Left lung (tissue), 10 donors: ENCODE results near the gene OXNAD1. TPM values are rescaled to one million over a fixed set of nuclear protein-coding genes. Genes with fewer than 3 reads are reported as not detected.

Experiments used
- ATAC-seq: fragments of 200-7000 bp; cut with Tn5 transposase; one replicate; pipeline ENCODE4 v1.9.1; 2020; ENCODE audit warnings: moderate library complexity
- DNase-seq, 4 donors: peaks; one replicate each; pipeline ENCODE4 v3.0.0-alpha.2; 2013 to 2020
- H3K27ac ChIP-seq, 2 donors: fragments of 200-600 bp; sonication (generic) in 1 of 2; one replicate each; pipeline versions ENCODE4 v1.5.0 to v1.8.0; 2020 to 2021
- H3K27me3 ChIP-seq, 2 donors: fragments of 200-600 bp; sonication (generic) in 1 of 2; one replicate each; pipeline versions ENCODE4 v1.5.0 to v1.8.0; 2020 to 2021
- H3K36me3 ChIP-seq, 2 donors: fragments of 200-600 bp; sonication (generic) in 1 of 2; one replicate each; pipeline versions ENCODE4 v1.5.0 to v1.8.0; 2020 to 2021
- H3K4me1 ChIP-seq, 2 donors: fragments of 200-600 bp; one replicate each; pipeline ENCODE4 v1.8.0; 2021
- H3K4me3 ChIP-seq, 2 donors: fragments of 200-600 bp; sonication (generic) in 1 of 2; one replicate each; pipeline versions ENCODE4 v1.5.0 to v1.8.0; 2020 to 2021; ENCODE audit warnings: mild to moderate bottlenecking in 1 of 2
- H3K9me3 ChIP-seq, 2 donors: fragments of 200-600 bp; sonication (generic) in 1 of 2; one replicate each; pipeline versions ENCODE4 v1.5.0 to v1.8.0; 2020 to 2021
- intact Hi-C, 2 donors: fragments of 100-400 bp; cut with DNase I; formaldehyde crosslinking; loops; one replicate each; pipeline versions ENCODE4 v1.11.2 to v1.14.2; 2022
- polyA plus RNA-seq, 6 donors: library from polyadenylated mRNA; unstranded; fragments of 120-200 nt; gene quantifications; one replicate each; pipeline ENCODE4 v1.2.1, GENCODE V29; 2013; ENCODE audit not compliant: insufficient read length in 6 of 6
- total RNA-seq, 2 donors: library from RNA; stranded (reverse); fragmentation: NEBNext Ultra II Directional; extraction: Animal tissue kit (Norgen Biotek cat#: 25700); gene quantifications; one replicate each; pipeline ENCODE4 v1.2.1, GENCODE V29; 2021
- TF ChIP-seq, protein P1 (sequence below), 2 donors: fragments of 200-600 bp; sonication (generic) in 1 of 2; IDR thresholded peaks; one replicate each; pipeline versions ENCODE4 v1.5.0 to v1.8.0; 2021; ENCODE audit warnings: antibody characterized with exemption in 2 of 2
- donor health status: DM: no; HTN: yes; CAD: no.
- donor health status: DM: no; HTN: no; CAD: no.

OXNAD1 gene
- total and polyA plus RNA-seq, 8 donors: 8.4 to 14.3 (median 11.9) TPM

DNA sequence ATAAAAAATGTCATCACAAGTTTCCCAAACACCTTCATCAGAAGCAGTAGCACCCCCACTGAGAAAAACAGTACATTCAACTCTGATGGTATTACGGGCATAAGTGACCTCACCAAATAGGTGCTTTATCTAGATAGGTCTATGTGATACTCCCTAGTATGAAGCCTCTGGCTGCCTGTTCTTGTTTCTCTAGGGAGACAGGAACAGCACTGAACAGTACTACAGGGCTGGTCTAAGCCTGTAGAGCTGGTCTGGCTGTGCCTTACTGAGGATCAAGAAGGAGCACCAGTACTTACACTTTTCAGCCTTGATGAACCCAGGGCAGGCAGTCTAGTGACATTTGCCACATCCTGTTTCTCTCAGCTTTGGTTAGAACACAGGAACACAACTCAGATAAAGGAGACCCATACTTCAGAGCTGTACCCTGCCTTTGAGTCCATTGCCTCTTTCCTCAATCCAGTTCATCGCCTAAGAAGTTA is 35.9 kb downstream of the OXNAD1 start:
- intact Hi-C loops: no loop called here
- no peak for DNase-seq
- no peak overlapping the region for H3K4me3 ChIP-seq
- peaks cover 0 to 29% of the 10 kb centered on the region in 2 donors for H3K36me3 ChIP-seq
- peak; percentile 77 for ATAC-seq
- peak overlapping the region; percentile 5 to 72 for H3K27ac ChIP-seq
- H3K4me1 ChIP-seq: peaks cover 0 to 7% of the 10 kb centered on the region in 2 donors
- H3K27me3 ChIP-seq: no peaks in the 10 kb centered on the region
- H3K9me3 ChIP-seq: no peaks in the 10 kb centered on the region
- TF ChIP-seq, protein P1, sequence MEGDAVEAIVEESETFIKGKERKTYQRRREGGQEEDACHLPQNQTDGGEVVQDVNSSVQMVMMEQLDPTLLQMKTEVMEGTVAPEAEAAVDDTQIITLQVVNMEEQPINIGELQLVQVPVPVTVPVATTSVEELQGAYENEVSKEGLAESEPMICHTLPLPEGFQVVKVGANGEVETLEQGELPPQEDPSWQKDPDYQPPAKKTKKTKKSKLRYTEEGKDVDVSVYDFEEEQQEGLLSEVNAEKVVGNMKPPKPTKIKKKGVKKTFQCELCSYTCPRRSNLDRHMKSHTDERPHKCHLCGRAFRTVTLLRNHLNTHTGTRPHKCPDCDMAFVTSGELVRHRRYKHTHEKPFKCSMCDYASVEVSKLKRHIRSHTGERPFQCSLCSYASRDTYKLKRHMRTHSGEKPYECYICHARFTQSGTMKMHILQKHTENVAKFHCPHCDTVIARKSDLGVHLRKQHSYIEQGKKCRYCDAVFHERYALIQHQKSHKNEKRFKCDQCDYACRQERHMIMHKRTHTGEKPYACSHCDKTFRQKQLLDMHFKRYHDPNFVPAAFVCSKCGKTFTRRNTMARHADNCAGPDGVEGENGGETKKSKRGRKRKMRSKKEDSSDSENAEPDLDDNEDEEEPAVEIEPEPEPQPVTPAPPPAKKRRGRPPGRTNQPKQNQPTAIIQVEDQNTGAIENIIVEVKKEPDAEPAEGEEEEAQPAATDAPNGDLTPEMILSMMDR (IDR thresholded peaks at IDR 0.05): no peak

DNA sequence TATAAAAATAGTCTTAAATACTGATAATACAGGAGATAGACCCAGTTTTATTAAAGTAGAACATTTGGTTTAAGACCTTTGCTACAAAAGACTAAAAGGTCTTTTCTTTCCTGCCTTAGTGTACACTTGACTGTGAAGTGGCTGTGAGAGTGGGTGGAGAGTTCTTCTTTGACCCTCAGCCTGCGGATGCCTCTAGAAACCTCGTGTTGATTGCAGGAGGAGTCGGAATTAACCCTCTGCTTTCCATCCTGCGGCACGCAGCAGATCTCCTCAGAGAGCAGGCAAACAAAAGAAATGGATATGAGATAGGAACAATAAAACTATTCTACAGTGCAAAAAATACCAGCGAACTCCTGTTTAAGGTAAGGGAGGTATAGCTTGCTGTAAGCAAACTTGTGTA is 36.5 kb downstream of the OXNAD1 start:
- H3K27ac ChIP-seq: peak overlapping the region; percentile 5 to 72
- no peaks in the 10 kb centered on the region for H3K9me3 ChIP-seq
- no peak overlapping the region for H3K4me3 ChIP-seq
- peaks cover 0 to 7% of the 10 kb centered on the region in 2 donors for H3K4me1 ChIP-seq
- DNase-seq (peak in 2 of 4 donors; percentile 46 to 67), ATAC-seq (peak; percentile 90)
- intact Hi-C loops: no loop called here
- H3K36me3 ChIP-seq: peaks cover 0 to 31% of the 10 kb centered on the region in 2 donors
- H3K27me3 ChIP-seq: no peaks in the 10 kb centered on the region
- TF ChIP-seq, protein P1 (IDR thresholded peaks at IDR 0.05): no peak

DNA sequence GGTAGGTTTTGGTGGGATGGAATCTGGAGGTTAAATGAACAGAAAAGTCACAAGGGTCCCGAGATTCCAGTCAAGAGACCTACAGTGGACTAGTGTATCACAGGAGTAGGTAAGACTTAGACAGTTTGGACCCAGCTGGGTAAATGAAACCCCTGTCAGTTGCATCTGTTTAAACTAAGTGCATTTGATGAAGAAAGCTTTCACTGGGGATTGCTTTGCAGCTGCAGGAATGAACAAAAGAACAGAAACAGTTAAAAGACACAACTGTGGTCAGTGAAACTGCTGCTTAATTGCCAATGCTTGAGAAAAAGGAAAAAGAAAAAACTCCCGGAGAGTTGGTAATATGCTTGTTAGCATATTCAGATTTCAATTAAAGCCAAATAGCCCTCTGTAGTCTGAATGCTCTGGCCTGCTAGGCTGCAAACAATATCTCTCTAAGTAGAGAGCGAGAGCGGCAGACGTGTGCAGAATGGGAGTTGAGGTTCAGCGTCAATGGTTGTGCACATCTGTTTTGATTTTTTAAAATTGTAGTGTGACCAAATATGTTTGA is 37.1 kb downstream of the OXNAD1 start:
- peak overlapping the region; percentile 5 to 72 for H3K27ac ChIP-seq
- H3K36me3 ChIP-seq: peaks cover 0 to 30% of the 10 kb centered on the region in 2 donors
- H3K4me1 ChIP-seq: peaks cover 0 to 7% of the 10 kb centered on the region in 2 donors
- TF ChIP-seq, protein P1 (IDR thresholded peaks at IDR 0.05): no peak
- ATAC-seq (peak; percentile 5), DNase-seq (no peak)
- H3K27me3 ChIP-seq: no peaks in the 10 kb centered on the region
- intact Hi-C loops: no loop called here
- H3K4me3 ChIP-seq: no peak overlapping the region
- H3K9me3 ChIP-seq: no peaks in the 10 kb centered on the region

DNA sequence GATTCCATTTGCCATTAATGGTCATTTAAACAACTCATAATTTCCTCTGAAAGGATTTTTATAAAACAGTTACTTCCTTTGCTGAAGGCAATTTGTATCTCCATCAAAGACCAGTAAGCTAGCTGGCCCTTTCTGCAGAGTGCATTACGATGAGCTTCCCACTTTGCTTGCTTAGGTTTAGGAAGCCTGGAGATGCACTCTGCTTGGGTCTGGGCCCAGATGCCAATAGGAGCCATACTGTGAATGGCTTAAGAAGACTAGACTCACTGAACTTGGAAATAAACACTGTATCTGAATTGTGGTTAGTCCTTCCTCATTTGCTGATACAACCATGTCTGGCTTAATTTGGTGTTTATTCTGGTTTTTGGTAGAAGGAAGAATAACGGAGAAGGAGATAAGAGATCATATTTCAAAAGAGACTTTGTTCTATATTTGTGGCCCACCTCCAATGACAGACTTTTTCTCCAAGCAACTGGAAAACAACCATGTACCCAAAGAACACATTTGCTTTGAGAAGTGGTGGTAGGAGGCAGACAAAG is 38.1 kb downstream of the OXNAD1 start:
- DNase-seq: no peak
- no peak for ATAC-seq
- no peak overlapping the region for H3K4me3 ChIP-seq
- TF ChIP-seq, protein P1 (IDR thresholded peaks at IDR 0.05): no peak
- no peak overlapping the region for H3K27ac ChIP-seq
- intact Hi-C loops: no loop called here
- H3K9me3 ChIP-seq: no peaks in the 10 kb centered on the region
- H3K36me3 ChIP-seq: peaks cover 0 to 23% of the 10 kb centered on the region in 2 donors
- H3K27me3 ChIP-seq: no peaks in the 10 kb centered on the region
- peaks cover 0 to 7% of the 10 kb centered on the region in 2 donors for H3K4me1 ChIP-seq

DNA sequence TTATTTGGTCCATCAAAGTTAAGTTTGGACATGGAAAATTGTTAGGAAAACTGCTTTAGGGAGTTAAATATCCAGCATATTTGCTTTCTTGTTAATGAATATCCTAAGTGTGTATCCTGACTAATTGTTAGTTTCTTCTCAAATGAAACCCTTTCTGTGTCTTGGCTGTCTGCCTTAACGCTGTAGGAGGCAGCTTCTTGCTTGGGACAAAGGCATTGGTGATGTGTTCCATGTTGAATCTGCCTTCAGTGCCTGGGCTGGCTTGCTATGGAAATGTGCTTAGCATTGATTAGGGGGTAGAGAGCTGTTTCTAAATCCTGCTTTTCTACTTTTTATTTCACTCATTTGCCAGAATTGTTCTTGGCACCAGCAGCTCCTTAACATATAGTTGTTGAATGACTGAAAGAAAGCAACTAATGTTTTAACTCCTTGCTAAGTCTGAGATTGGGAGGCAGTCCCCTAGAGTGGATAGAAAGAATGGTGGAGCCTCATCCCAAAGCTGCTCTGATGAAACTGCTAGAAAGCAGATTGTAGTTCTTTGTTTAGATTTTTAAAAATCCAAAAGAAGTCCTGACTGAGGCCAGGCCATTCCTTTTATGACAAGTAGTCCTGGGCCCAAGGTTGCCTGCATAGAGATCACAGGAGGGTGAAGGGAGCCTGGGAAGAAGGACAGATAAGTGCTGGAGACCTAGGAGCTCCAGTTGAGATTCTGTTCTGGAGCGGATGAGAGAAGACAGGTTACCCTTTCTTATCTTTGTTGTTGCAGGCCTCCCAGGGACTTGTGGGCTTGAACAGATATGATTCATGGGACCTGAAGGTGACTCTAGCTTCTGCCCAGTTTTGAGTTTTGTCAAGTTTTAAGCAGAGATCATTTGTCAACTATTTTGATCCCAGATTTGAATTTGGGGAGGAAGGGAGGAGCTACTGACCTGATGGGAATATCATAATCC is 39.3 kb downstream of the OXNAD1 start:
- TF ChIP-seq, protein P1 (IDR thresholded peaks at IDR 0.05): no peak
- H3K4me1 ChIP-seq: peaks cover 0 to 7% of the 10 kb centered on the region in 2 donors
- no peaks in the 10 kb centered on the region for H3K27me3 ChIP-seq
- no peak overlapping the region for H3K4me3 ChIP-seq
- intact Hi-C loops: no loop called here
- peak overlapping the region in 1 of 2 donors; percentile 8 for H3K27ac ChIP-seq
- ATAC-seq: no peak
- H3K9me3 ChIP-seq: no peaks in the 10 kb centered on the region
- H3K36me3 ChIP-seq: peaks cover 0 to 30% of the 10 kb centered on the region in 2 donors
- no peak for DNase-seq
